NT2/D1 (cell line): ENCODE results near the gene STH.

Experiments used
- DNase-seq: peaks from one replicate; pipeline ENCODE4 v3.0.0-alpha.2; 2011; ENCODE audit warnings: low read depth, low spot score
- H3K27me3 ChIP-seq: 2 replicates; pipeline ENCODE4 v1.6.0; 2011; ENCODE audit warnings: mild to moderate bottlenecking; ENCODE audit not compliant: insufficient read length, insufficient read depth
- H3K36me3 ChIP-seq: 2 replicates; pipeline ENCODE4 v1.6.1; 2011; ENCODE audit warnings: mild to moderate bottlenecking, low read length, mixed read lengths; ENCODE audit not compliant: insufficient read depth, insufficient read length
- H3K4me1 ChIP-seq: 2 replicates; pipeline ENCODE4 v1.5.1; 2011; ENCODE audit not compliant: insufficient read depth, insufficient read length
- H3K4me3 ChIP-seq: 2 replicates; pipeline ENCODE4 v1.5.1; 2011; ENCODE audit warnings: low read depth; ENCODE audit not compliant: insufficient read length
- H3K9ac ChIP-seq: 2 replicates; pipeline ENCODE4 v1.6.0; 2011; ENCODE audit warnings: low read depth; ENCODE audit not compliant: insufficient read length
- H3K9me3 ChIP-seq: 2 replicates; pipeline ENCODE4 v1.5.1; 2011; ENCODE audit warnings: mild to moderate bottlenecking, low read length; ENCODE audit not compliant: insufficient read depth
- SUZ12 ChIP-seq: IDR thresholded peaks from 2 replicates; pipeline ENCODE4 v1.6.1; 2011; ENCODE audit not compliant: insufficient read length, insufficient read depth; ENCODE audit errors: extremely low read depth
- YY1 ChIP-seq: IDR thresholded peaks from 2 replicates; pipeline ENCODE4 v1.6.1; 2011; ENCODE audit not compliant: insufficient read length, insufficient read depth
- ZNF274 ChIP-seq: IDR thresholded peaks from 2 replicates; pipeline ENCODE4 v1.6.1; 2011; ENCODE audit warnings: mild to moderate bottlenecking, low read depth, low read length

Gene STH

GRCh38 chr17:46008591-46008990 lies 9.5 kb downstream of the STH start:
- Histone ChIP-seq H3K4me3 (no peak overlapping the region), H3K27me3 (no peaks in the 10 kb centered on the region), H3K9me3 (no peaks in the 10 kb centered on the region), H3K9ac (no peak overlapping the region), H3K36me3 (no peaks in the 10 kb centered on the region), H3K4me1 (peaks cover 12% of the 10 kb centered on the region)
- no peak for TF ChIP-seq SUZ12
- no peak for TF ChIP-seq YY1
- TF ChIP-seq ZNF274 = no peak
- no peak for DNase-seq

DNA sequence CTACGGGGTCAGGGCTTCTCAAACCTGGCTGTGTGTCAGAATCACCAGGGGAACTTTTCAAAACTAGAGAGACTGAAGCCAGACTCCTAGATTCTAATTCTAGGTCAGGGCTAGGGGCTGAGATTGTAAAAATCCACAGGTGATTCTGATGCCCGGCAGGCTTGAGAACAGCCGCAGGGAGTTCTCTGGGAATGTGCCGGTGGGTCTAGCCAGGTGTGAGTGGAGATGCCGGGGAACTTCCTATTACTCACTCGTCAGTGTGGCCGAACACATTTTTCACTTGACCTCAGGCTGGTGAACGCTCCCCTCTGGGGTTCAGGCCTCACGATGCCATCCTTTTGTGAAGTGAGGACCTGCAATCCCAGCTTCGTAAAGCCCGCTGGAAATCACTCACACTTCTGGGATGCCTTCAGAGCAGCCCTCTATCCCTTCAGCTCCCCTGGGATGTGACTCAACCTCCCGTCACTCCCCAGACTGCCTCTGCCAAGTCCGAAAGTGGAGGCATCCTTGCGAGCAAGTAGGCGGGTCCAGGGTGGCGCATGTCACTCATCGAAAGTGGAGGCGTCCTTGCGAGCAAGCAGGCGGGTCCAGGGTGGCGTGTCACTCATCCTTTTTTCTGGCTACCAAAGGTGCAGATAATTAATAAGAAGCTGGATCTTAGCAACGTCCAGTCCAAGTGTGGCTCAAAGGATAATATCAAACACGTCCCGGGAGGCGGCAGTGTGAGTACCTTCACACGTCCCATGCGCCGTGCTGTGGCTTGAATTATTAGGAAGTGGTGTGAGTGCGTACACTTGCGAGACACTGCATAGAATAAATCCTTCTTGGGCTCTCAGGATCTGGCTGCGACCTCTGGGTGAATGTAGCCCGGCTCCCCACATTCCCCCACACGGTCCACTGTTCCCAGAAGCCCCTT lies 10.9 kb downstream of the STH start:
- DNase-seq = no peak
- Histone ChIP-seq H3K27me3 (no peaks in the 10 kb centered on the region), H3K9me3 (no peaks in the 10 kb centered on the region), H3K9ac (no peak overlapping the region), H3K4me1 (peaks cover 15% of the 10 kb centered on the region), H3K4me3 (no peak overlapping the region), H3K36me3 (no peaks in the 10 kb centered on the region)
- TF ChIP-seq YY1 = no peak
- no peak for TF ChIP-seq ZNF274
- no peak for TF ChIP-seq SUZ12

DNA sequence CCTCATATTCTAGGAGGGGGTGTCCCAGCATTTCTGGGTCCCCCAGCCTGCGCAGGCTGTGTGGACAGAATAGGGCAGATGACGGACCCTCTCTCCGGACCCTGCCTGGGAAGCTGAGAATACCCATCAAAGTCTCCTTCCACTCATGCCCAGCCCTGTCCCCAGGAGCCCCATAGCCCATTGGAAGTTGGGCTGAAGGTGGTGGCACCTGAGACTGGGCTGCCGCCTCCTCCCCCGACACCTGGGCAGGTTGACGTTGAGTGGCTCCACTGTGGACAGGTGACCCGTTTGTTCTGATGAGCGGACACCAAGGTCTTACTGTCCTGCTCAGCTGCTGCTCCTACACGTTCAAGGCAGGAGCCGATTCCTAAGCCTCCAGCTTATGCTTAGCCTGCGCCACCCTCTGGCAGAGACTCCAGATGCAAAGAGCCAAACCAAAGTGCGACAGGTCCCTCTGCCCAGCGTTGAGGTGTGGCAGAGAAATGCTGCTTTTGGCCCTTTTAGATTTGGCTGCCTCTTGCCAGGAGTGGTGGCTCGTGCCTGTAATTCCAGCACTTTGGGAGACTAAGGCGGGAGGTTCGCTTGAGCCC lies 11.6 kb downstream of the STH start:
- no peak for TF ChIP-seq SUZ12
- TF ChIP-seq ZNF274 = no peak
- TF ChIP-seq YY1 = no peak
- Histone ChIP-seq H3K4me1 (peaks cover 15% of the 10 kb centered on the region), H3K27me3 (no peaks in the 10 kb centered on the region), H3K9ac (no peak overlapping the region), H3K4me3 (no peak overlapping the region), H3K36me3 (no peaks in the 10 kb centered on the region), H3K9me3 (no peaks in the 10 kb centered on the region)
- DNase-seq = no peak

DNA sequence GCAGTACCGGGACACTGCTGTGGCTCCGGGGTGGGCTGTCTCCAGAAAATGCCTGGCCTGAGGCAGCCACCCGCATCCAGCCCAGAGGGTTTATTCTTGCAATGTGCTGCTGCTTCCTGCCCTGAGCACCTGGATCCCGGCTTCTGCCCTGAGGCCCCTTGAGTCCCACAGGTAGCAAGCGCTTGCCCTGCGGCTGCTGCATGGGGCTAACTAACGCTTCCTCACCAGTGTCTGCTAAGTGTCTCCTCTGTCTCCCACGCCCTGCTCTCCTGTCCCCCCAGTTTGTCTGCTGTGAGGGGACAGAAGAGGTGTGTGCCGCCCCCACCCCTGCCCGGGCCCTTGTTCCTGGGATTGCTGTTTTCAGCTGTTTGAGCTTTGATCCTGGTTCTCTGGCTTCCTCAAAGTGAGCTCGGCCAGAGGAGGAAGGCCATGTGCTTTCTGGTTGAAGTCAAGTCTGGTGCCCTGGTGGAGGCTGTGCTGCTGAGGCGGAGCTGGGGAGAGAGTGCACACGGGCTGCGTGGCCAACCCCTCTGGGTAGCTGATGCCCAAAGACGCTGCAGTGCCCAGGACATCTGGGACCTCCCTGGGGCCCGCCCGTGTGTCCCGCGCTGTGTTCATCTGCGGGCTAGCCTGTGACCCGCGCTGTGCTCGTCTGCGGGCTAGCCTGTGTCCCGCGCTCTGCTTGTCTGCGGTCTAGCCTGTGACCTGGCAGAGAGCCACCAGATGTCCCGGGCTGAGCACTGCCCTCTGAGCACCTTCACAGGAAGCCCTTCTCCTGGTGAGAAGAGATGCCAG lies 12.9 kb downstream of the STH start:
- H3K9ac ChIP-seq = no peak overlapping the region
- no peaks in the 10 kb centered on the region for H3K36me3 ChIP-seq
- H3K27me3 ChIP-seq = no peaks in the 10 kb centered on the region
- H3K4me1 ChIP-seq = peaks cover 20% of the 10 kb centered on the region
- no peaks in the 10 kb centered on the region for H3K9me3 ChIP-seq
- no peak for DNase-seq
- H3K4me3 ChIP-seq = no peak overlapping the region
- TF ChIP-seq YY1 (no peak), ZNF274 (no peak), SUZ12 (no peak)

DNA sequence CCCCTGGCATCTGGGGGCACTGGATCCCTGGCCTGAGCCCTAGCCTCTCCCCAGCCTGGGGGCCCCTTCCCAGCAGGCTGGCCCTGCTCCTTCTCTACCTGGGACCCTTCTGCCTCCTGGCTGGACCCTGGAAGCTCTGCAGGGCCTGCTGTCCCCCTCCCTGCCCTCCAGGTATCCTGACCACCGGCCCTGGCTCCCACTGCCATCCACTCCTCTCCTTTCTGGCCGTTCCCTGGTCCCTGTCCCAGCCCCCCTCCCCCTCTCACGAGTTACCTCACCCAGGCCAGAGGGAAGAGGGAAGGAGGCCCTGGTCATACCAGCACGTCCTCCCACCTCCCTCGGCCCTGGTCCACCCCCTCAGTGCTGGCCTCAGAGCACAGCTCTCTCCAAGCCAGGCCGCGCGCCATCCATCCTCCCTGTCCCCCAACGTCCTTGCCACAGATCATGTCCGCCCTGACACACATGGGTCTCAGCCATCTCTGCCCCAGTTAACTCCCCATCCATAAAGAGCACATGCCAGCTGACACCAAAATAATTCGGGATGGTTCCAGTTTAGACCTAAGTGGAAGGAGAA lies 13.5 kb downstream of the STH start:
- TF ChIP-seq ZNF274 = no peak
- TF ChIP-seq SUZ12 = no peak
- H3K9ac ChIP-seq = no peak overlapping the region
- DNase-seq = no peak
- no peaks in the 10 kb centered on the region for H3K27me3 ChIP-seq
- no peak overlapping the region for H3K4me3 ChIP-seq
- no peaks in the 10 kb centered on the region for H3K9me3 ChIP-seq
- H3K36me3 ChIP-seq = no peaks in the 10 kb centered on the region
- H3K4me1 ChIP-seq = peaks cover 20% of the 10 kb centered on the region

DNA sequence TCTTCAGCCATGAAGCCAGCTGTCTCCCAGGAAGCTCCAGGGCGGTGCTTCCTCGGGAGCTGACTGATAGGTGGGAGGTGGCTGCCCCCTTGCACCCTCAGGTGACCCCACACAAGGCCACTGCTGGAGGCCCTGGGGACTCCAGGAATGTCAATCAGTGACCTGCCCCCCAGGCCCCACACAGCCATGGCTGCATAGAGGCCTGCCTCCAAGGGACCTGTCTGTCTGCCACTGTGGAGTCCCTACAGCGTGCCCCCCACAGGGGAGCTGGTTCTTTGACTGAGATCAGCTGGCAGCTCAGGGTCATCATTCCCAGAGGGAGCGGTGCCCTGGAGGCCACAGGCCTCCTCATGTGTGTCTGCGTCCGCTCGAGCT lies 14.1 kb downstream of the STH start:
- Histone ChIP-seq H3K36me3 (no peaks in the 10 kb centered on the region), H3K9ac (peak overlapping the region; percentile 5), H3K4me1 (peaks cover 20% of the 10 kb centered on the region), H3K27me3 (no peaks in the 10 kb centered on the region), H3K4me3 (no peak overlapping the region), H3K9me3 (no peaks in the 10 kb centered on the region)
- DNase-seq = no peak
- no peak for TF ChIP-seq ZNF274
- no peak for TF ChIP-seq YY1
- no peak for TF ChIP-seq SUZ12
